Karpas-422 (cell line): ENCODE results near the gene UST. TPM values are rescaled to one million over a fixed set of nuclear protein-coding genes. Genes with fewer than 3 reads are reported as not detected.

Source experiments
- DNase-seq: peaks from one replicate; pipeline ENCODE4 v3.0.0-alpha.2; 2015
- H2AFZ ChIP-seq: fragments of 200-600 bp; sonication (generic); 2 replicates; pipeline ENCODE4 v1.6.1; 2014; ENCODE audit warnings: antibody characterized with exemption, low read length, mixed read lengths
- H3K27ac ChIP-seq: fragments of 200-600 bp; sonication (generic); 2 replicates; pipeline ENCODE4 v1.5.1; 2014; ENCODE audit warnings: mild to moderate bottlenecking, low read length, moderate library complexity
- H3K27me3 ChIP-seq: fragments of 200-600 bp; sonication (generic); 2 replicates; pipeline ENCODE4 v1.6.1; 2014; ENCODE audit warnings: low read length, mixed read lengths
- H3K36me3 ChIP-seq: fragments of 200-600 bp; sonication (generic); 2 replicates; pipeline ENCODE4 v1.6.1; 2014; ENCODE audit warnings: low read length, mixed read lengths; ENCODE audit not compliant: insufficient read depth
- H3K4me1 ChIP-seq: fragments of 200-600 bp; sonication (generic); 2 replicates; pipeline ENCODE4 v1.6.1; 2014; ENCODE audit warnings: mild to moderate bottlenecking, low read length, mixed read lengths
- H3K4me2 ChIP-seq: fragments of 200-600 bp; sonication (generic); 2 replicates; pipeline ENCODE4 v1.6.1; 2014; ENCODE audit warnings: low read length, low read depth, mild to moderate bottlenecking; ENCODE audit not compliant: poor library complexity, severe bottlenecking
- H3K4me3 ChIP-seq: fragments of 200-600 bp; sonication (generic); 2 replicates; pipeline ENCODE4 v1.5.1; 2014; ENCODE audit warnings: mild to moderate bottlenecking, antibody characterized with exemption, low read length, mixed read lengths
- H3K79me2 ChIP-seq: fragments of 200-600 bp; sonication (generic); 2 replicates; pipeline ENCODE4 v1.6.1; 2014; ENCODE audit warnings: mild to moderate bottlenecking, low read length, mixed read lengths
- H3K9ac ChIP-seq: fragments of 200-600 bp; sonication (generic); 2 replicates; pipeline ENCODE4 v1.6.0; 2014; ENCODE audit warnings: low read length
- H3K9me2 ChIP-seq: fragments of 200-600 bp; sonication (generic), shearing (Covaris generic); replicated peaks from 2 replicates; pipeline ENCODE4 v1.6.0; 2014; ENCODE audit warnings: mild to moderate bottlenecking, low read length, moderate library complexity; ENCODE audit not compliant: insufficient read depth
- H3K9me3 ChIP-seq: fragments of 300-700, 200-600 bp; sonication (generic); 2 replicates; pipeline ENCODE4 v1.6.1; 2014; ENCODE audit warnings: low read length, mixed read lengths
- H4K20me1 ChIP-seq: fragments of 200-600 bp; sonication (generic); 2 replicates; pipeline ENCODE4 v1.6.1; 2014; ENCODE audit warnings: mild to moderate bottlenecking, antibody characterized with exemption, low read length, low read depth; ENCODE audit not compliant: insufficient read depth
- total RNA-seq: library from RNA; depleted of rRNA; stranded (reverse); fragments of >200 nt; shearing (Covaris generic); gene quantifications from 2 replicates; pipeline ENCODE4 v1.2.3, GENCODE V29; 2014; ENCODE audit warnings: low replicate concordance

Gene UST
- total RNA-seq, 1 experiment from 2014 or later: 0.15 TPM

GRCh38 chr6:148979014-148979901 is 232.4 kb downstream of the UST start:
- no peak overlapping the region for H3K4me3 ChIP-seq
- no peak overlapping the region for H2AFZ ChIP-seq
- no peak overlapping the region for H3K9ac ChIP-seq
- H4K20me1 ChIP-seq: no peaks in the 10 kb centered on the region
- no peaks in the 10 kb centered on the region for H3K36me3 ChIP-seq
- H3K27me3 ChIP-seq: 0 out of 2 replicates have a peak, but pooled peaks cover 2% of the 10 kb centered on the region
- H3K9me2 ChIP-seq: no peaks in the 10 kb centered on the region
- DNase-seq: no peak
- no peak overlapping the region for H3K4me2 ChIP-seq
- H3K4me1 ChIP-seq: no peaks in the 10 kb centered on the region
- no peak overlapping the region for H3K27ac ChIP-seq
- H3K79me2 ChIP-seq: no peaks in the 10 kb centered on the region
- H3K9me3 ChIP-seq: no peaks in the 10 kb centered on the region

DNA sequence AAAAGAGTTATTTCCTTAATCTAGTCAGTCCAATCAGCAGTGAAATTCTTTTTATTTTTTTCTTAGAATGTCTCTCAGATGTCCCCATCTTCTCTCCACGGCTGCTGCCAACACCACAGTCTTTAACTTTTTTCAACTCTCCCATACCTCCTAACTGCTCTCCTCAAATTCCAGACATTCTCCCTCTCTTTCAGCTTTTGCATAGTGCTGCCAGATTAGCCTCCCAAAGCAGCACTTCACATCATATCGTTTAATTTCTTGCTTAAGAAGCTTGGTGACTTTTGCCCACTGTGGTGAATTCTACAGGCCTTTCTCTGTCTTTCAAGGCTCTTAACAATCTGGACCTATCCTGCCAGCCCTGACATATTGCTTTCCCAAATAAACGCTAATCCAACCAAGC is 233.4 kb downstream of the UST start:
- Histone ChIP-seq H3K4me3 (no peak overlapping the region), H3K9ac (no peak overlapping the region), H3K4me2 (no peak overlapping the region), H3K79me2 (no peaks in the 10 kb centered on the region), H3K4me1 (no peaks in the 10 kb centered on the region), H3K36me3 (no peaks in the 10 kb centered on the region), H3K27me3 (0 out of 2 replicates have a peak, but pooled peaks cover 2% of the 10 kb centered on the region), H3K9me2 (no peaks in the 10 kb centered on the region), H4K20me1 (no peaks in the 10 kb centered on the region), H3K9me3 (no peaks in the 10 kb centered on the region), H2AFZ (no peak overlapping the region), H3K27ac (no peak overlapping the region)
- DNase-seq: no peak

- Histone ChIP-seq H3K27ac (no peak overlapping the region), H3K36me3 (no peaks in the 10 kb centered on the region), H3K4me2 (no peak overlapping the region), H3K9ac (no peak overlapping the region), H3K4me1 (no peaks in the 10 kb centered on the region), H3K27me3 (no peaks in the 10 kb centered on the region), H3K9me3 (no peaks in the 10 kb centered on the region), H4K20me1 (no peaks in the 10 kb centered on the region), H3K79me2 (no peaks in the 10 kb centered on the region), H3K4me3 (no peak overlapping the region), H3K9me2 (no peaks in the 10 kb centered on the region), H2AFZ (no peak overlapping the region)
- DNase-seq: no peak
Observed at GRCh38 chr6:148981515-148981914, 234.7 kb downstream of the UST start.

- no peak for DNase-seq
- no peak overlapping the region for H3K4me2 ChIP-seq
- H3K27me3 ChIP-seq: no peaks in the 10 kb centered on the region
- H3K4me1 ChIP-seq: no peaks in the 10 kb centered on the region
- no peak overlapping the region for H3K27ac ChIP-seq
- no peaks in the 10 kb centered on the region for H3K36me3 ChIP-seq
- no peaks in the 10 kb centered on the region for H3K9me3 ChIP-seq
- no peak overlapping the region for H3K4me3 ChIP-seq
- H3K9me2 ChIP-seq: no peaks in the 10 kb centered on the region
- no peak overlapping the region for H2AFZ ChIP-seq
- no peak overlapping the region for H3K9ac ChIP-seq
- H4K20me1 ChIP-seq: no peaks in the 10 kb centered on the region
- H3K79me2 ChIP-seq: no peaks in the 10 kb centered on the region
Observed at GRCh38 chr6:148983101-148983761, 236.4 kb downstream of the UST start.

DNA sequence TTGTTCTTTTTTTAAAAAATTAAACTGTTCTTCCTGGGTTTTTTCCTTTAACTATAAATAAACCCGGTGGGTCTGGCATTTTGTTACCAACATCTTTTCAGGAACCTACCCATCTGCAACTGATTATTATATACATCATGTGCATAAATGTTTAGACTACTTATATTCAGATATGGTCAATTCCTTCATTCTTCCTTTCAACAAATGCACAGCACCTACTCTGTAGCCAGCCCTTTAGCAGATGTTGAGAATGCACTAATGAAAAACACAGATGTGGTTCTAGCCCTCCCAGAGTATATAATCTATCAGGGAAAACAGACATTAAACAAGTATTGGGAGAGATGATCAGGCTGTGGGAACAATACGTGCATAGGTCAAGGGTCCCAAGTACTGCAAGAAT is 237.1 kb downstream of the UST start:
- DNase-seq: no peak
- no peaks in the 10 kb centered on the region for H4K20me1 ChIP-seq
- H3K27ac ChIP-seq: no peak overlapping the region
- no peaks in the 10 kb centered on the region for H3K9me3 ChIP-seq
- no peaks in the 10 kb centered on the region for H3K9me2 ChIP-seq
- no peak overlapping the region for H2AFZ ChIP-seq
- H3K36me3 ChIP-seq: no peaks in the 10 kb centered on the region
- no peak overlapping the region for H3K9ac ChIP-seq
- H3K4me1 ChIP-seq: no peaks in the 10 kb centered on the region
- H3K4me3 ChIP-seq: no peak overlapping the region
- no peaks in the 10 kb centered on the region for H3K79me2 ChIP-seq
- no peaks in the 10 kb centered on the region for H3K27me3 ChIP-seq
- no peak overlapping the region for H3K4me2 ChIP-seq

GRCh38 chr6:148984531-148985056 is 237.8 kb downstream of the UST start:
- H3K9ac ChIP-seq: no peak overlapping the region
- H3K79me2 ChIP-seq: no peaks in the 10 kb centered on the region
- no peak overlapping the region for H3K4me2 ChIP-seq
- H4K20me1 ChIP-seq: no peaks in the 10 kb centered on the region
- H3K36me3 ChIP-seq: no peaks in the 10 kb centered on the region
- H3K4me1 ChIP-seq: no peaks in the 10 kb centered on the region
- H3K27me3 ChIP-seq: no peaks in the 10 kb centered on the region
- no peak overlapping the region for H2AFZ ChIP-seq
- no peak for DNase-seq
- no peak overlapping the region for H3K4me3 ChIP-seq
- no peaks in the 10 kb centered on the region for H3K9me3 ChIP-seq
- no peak overlapping the region for H3K27ac ChIP-seq
- no peaks in the 10 kb centered on the region for H3K9me2 ChIP-seq

- Histone ChIP-seq H3K9me3 (no peaks in the 10 kb centered on the region), H3K9me2 (no peaks in the 10 kb centered on the region), H3K79me2 (no peaks in the 10 kb centered on the region), H3K36me3 (no peaks in the 10 kb centered on the region), H3K9ac (no peak overlapping the region), H3K27me3 (no peaks in the 10 kb centered on the region), H3K4me3 (no peak overlapping the region), H3K4me1 (no peaks in the 10 kb centered on the region), H3K4me2 (no peak overlapping the region), H3K27ac (no peak overlapping the region), H4K20me1 (no peaks in the 10 kb centered on the region), H2AFZ (no peak overlapping the region)
- no peak for DNase-seq
Observed at GRCh38 chr6:148985499-148985898, 238.7 kb downstream of the UST start.

GRCh38 chr6:148986608-148987007 is 239.8 kb downstream of the UST start:
- H3K27me3 ChIP-seq: no peaks in the 10 kb centered on the region
- no peak overlapping the region for H3K4me3 ChIP-seq
- H3K9me3 ChIP-seq: no peaks in the 10 kb centered on the region
- H3K36me3 ChIP-seq: no peaks in the 10 kb centered on the region
- H3K4me1 ChIP-seq: no peaks in the 10 kb centered on the region
- no peak overlapping the region for H3K9ac ChIP-seq
- DNase-seq: no peak
- H2AFZ ChIP-seq: no peak overlapping the region
- H3K9me2 ChIP-seq: no peaks in the 10 kb centered on the region
- no peak overlapping the region for H3K27ac ChIP-seq
- H3K79me2 ChIP-seq: no peaks in the 10 kb centered on the region
- H3K4me2 ChIP-seq: no peak overlapping the region
- no peaks in the 10 kb centered on the region for H4K20me1 ChIP-seq
